Keratinocyte (primary cell): Measurements from ENCODE around the gene STK24. TPM values are rescaled to one million over a fixed set of nuclear protein-coding genes. Genes with fewer than 3 reads are reported as not detected.

Experiments used
- DNase-seq: peaks from one replicate; pipeline ENCODE4 v3.0.0-alpha.2; 2011; ENCODE audit warnings: low read depth, missing footprints, low spot score
- FAIRE-seq: peaks from 2 replicates; lab custom pipeline; 2011; peaks lifted over from hg19 to GRCh38; lab: Jason Lieb, UNC
- H2AFZ ChIP-seq: 2 replicates; pipeline ENCODE4 v1.6.0; 2012; ENCODE audit warnings: low read length, control low read depth, inconsistent platforms; ENCODE audit not compliant: control insufficient read depth
- H3K27ac ChIP-seq: 2 replicates; pipeline ENCODE4 v1.5.1; 2011; ENCODE audit warnings: low read length; ENCODE audit not compliant: control insufficient read depth, insufficient read depth
- H3K27me3 ChIP-seq: 3 replicates; pipeline ENCODE4 v1.6.0; 2011; ENCODE audit warnings: low read length; ENCODE audit not compliant: control insufficient read depth, insufficient read depth; ENCODE audit errors: extremely low read depth
- H3K36me3 ChIP-seq, 2 experiments: 2 replicates in 1 of 2; 3 replicates in 1 of 2; pipeline ENCODE4 v1.5.1; 2011; ENCODE audit warnings: low read length in 2 of 2, mild to moderate bottlenecking in 1 of 2; ENCODE audit not compliant: control insufficient read depth in 2 of 2, insufficient read depth in 2 of 2; ENCODE audit errors: extremely low read depth in 1 of 2
- H3K4me1 ChIP-seq: 3 replicates; pipeline ENCODE4 v1.5.1; 2011; ENCODE audit warnings: low read length; ENCODE audit not compliant: control insufficient read depth, insufficient read depth; ENCODE audit errors: extremely low read depth
- H3K4me2 ChIP-seq: 3 replicates; pipeline ENCODE4 v1.6.0; 2011; ENCODE audit warnings: low read depth, low read length; ENCODE audit not compliant: control insufficient read depth, insufficient read depth; ENCODE audit errors: extremely low read depth
- H3K4me3 ChIP-seq, 3 experiments: fragments of 200-600 bp in 1 of 3; sonication (generic) in 1 of 3; 2 replicates in 2 of 3; 3 replicates in 1 of 3; pipeline ENCODE4 v1.5.1; 2011 to 2016; ENCODE audit warnings: low read length in 3 of 3, mild to moderate bottlenecking in 3 of 3, control low read depth in 2 of 3, inconsistent platforms in 1 of 3, low read depth in 1 of 3, mixed read lengths in 1 of 3, mixed run types in 1 of 3, moderate library complexity in 1 of 3; ENCODE audit not compliant: control insufficient read depth in 2 of 3, insufficient read depth in 2 of 3; ENCODE audit errors: extremely low read depth in 1 of 3
- H3K79me2 ChIP-seq: 2 replicates; pipeline ENCODE4 v1.6.0; 2012; ENCODE audit warnings: low read length; ENCODE audit not compliant: control insufficient read depth, insufficient read depth
- H3K9ac ChIP-seq: 3 replicates; pipeline ENCODE4 v1.6.0; 2011; ENCODE audit warnings: low read length; ENCODE audit not compliant: control insufficient read depth, insufficient read depth; ENCODE audit errors: extremely low read depth
- H3K9me1 ChIP-seq: 3 replicates; pipeline ENCODE4 v1.6.0; 2011; ENCODE audit warnings: low read length; ENCODE audit not compliant: control insufficient read depth, insufficient read depth; ENCODE audit errors: extremely low read depth
- H3K9me3 ChIP-seq: 2 replicates; pipeline ENCODE4 v1.5.1; 2012; ENCODE audit warnings: low read depth, low read length; ENCODE audit not compliant: control insufficient read depth
- H4K20me1 ChIP-seq: 3 replicates; pipeline ENCODE4 v1.6.0; 2011; ENCODE audit warnings: low read length; ENCODE audit not compliant: control insufficient read depth, insufficient read depth; ENCODE audit errors: extremely low read depth
- EZH2 ChIP-seq: IDR thresholded peaks from one replicate; pipeline ENCODE4 v1.6.1; 2012; ENCODE audit warnings: inconsistent platforms, mild to moderate bottlenecking, low read length, moderate library complexity
- dilution Hi-C: fragments of 300-500 bp; cut with MboI; formaldehyde crosslinking; loops from one replicate; pipeline ENCODE4 v1.7.0; 2020; ENCODE audit warnings: low sequenced_read_pairs; ENCODE audit not compliant: extremely low pct_ligation_motif_present
- polyA plus RNA-seq, 5 experiments: library from polyadenylated mRNA; depleted of rRNA in 3 of 5; stranded (reverse) in 3 of 5; stranded (forward) in 1 of 5; unstranded in 1 of 5; fragments of >200 nt; gene quantifications; 1 replicate in 1 of 5; 2 replicates in 3 of 5; 3 replicates in 1 of 5; pipeline versions ENCODE4 v1.2.1 to v1.2.3, GENCODE V29; 2011 to 2012; ENCODE audit warnings: missing spikeins in 2 of 5, low read depth in 1 of 5, low replicate concordance in 1 of 5
- TF ChIP-seq, protein P1 (sequence below), 3 experiments: IDR thresholded peaks in 1 of 3; conservative IDR thresholded peaks in 1 of 3; optimal IDR thresholded peaks in 1 of 3; 2 replicates in 2 of 3; 3 replicates in 1 of 3; pipeline versions ENCODE3 to v1.5.1; 2011; ENCODE audit warnings: low read length in 3 of 3, mild to moderate bottlenecking in 3 of 3, moderate library complexity in 2 of 3, control low read depth in 1 of 3, inconsistent platforms in 1 of 3; ENCODE audit not compliant: insufficient read depth in 2 of 3; ENCODE audit errors: extremely low read depth in 1 of 3

Gene STK24
- polyA plus RNA-seq, 1 donor (not counting 4 experiments of a cell fraction or from before 2014, with no cell fraction given) = 81.6 TPM

DNA sequence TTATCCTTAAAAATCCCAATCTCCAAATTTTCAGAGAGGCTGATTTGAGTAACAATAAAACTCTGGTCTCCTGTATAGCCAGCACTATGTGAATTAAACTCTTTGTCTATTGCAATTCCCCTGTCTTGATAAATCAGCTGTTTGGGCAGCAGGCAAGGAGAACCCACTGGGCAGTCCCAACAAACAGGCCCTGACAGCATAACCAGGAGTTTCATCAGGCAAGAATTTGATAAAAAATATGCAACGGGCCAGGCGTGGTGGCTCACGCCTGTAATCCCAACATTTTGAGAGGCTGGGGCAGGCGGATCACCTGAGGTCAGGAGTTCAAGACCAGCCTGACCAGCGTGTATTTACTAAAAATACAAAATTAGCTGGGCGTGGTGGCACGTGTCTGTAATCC, 42.1 kb downstream of the STK24 start:
- peaks cover 2 to 10% of the 10 kb centered on the region in 2 experiments for H3K36me3 ChIP-seq
- dilution Hi-C loops = no loop called here
- no peaks in the 10 kb centered on the region for H3K9me3 ChIP-seq
- H3K4me1 ChIP-seq = peaks cover 38% of the 10 kb centered on the region
- H3K27ac ChIP-seq = peak overlapping the region; percentile 22
- H4K20me1 ChIP-seq = peaks cover 21% of the 10 kb centered on the region
- H2AFZ ChIP-seq = no peak overlapping the region
- no peaks in the 10 kb centered on the region for H3K27me3 ChIP-seq
- TF ChIP-seq, protein P1, sequence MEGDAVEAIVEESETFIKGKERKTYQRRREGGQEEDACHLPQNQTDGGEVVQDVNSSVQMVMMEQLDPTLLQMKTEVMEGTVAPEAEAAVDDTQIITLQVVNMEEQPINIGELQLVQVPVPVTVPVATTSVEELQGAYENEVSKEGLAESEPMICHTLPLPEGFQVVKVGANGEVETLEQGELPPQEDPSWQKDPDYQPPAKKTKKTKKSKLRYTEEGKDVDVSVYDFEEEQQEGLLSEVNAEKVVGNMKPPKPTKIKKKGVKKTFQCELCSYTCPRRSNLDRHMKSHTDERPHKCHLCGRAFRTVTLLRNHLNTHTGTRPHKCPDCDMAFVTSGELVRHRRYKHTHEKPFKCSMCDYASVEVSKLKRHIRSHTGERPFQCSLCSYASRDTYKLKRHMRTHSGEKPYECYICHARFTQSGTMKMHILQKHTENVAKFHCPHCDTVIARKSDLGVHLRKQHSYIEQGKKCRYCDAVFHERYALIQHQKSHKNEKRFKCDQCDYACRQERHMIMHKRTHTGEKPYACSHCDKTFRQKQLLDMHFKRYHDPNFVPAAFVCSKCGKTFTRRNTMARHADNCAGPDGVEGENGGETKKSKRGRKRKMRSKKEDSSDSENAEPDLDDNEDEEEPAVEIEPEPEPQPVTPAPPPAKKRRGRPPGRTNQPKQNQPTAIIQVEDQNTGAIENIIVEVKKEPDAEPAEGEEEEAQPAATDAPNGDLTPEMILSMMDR (optimal IDR thresholded peaks at IDR 0.05 in 1 of 3, IDR thresholded peaks at IDR 0.05 in 1 of 3, conservative IDR thresholded peaks at IDR 0.05 in 1 of 3; ENCODE audit: extremely low read depth in 1 of 3, insufficient read depth in 2 of 3, low read length in 3 of 3) = no peak
- no peak for TF ChIP-seq EZH2
- peaks cover 95% of the 10 kb centered on the region for H3K79me2 ChIP-seq
- no peaks in the 10 kb centered on the region for H3K9me1 ChIP-seq
- no peak overlapping the region for H3K9ac ChIP-seq
- DNase-seq (no peak), FAIRE-seq (peak; percentile 58)
- no peak overlapping the region for H3K4me3 ChIP-seq
- peak overlapping the region; percentile 46 for H3K4me2 ChIP-seq

DNA sequence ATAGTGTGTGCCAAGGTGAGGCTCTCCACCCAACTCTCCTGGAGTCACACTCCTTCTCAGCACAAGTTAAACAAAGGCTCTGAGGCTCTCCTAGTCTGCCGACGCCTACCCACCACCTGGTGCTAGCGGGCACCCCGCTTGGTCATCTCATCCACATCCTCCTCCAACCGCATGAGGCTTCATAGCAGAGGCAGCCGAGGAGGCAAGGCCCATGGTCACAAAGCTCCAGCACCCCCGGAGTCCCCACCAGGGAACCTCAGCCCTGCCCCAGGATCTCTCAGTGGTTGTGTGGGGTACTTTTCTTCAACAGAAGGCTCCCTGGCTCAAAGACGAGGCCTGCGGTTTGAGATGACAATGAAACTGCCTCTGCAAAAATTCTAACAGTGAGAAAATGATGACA, 43.0 kb downstream of the STK24 start:
- no peak for DNase-seq
- no peak overlapping the region for H3K27ac ChIP-seq
- H3K9me1 ChIP-seq = no peaks in the 10 kb centered on the region
- peaks cover 95% of the 10 kb centered on the region for H3K79me2 ChIP-seq
- peaks cover 0 to 9% of the 10 kb centered on the region in 2 experiments for H3K36me3 ChIP-seq
- H3K9ac ChIP-seq = no peak overlapping the region
- H3K4me3 ChIP-seq = no peak overlapping the region
- no peak for TF ChIP-seq EZH2
- TF ChIP-seq, protein P1 (optimal IDR thresholded peaks at IDR 0.05 in 1 of 3, IDR thresholded peaks at IDR 0.05 in 1 of 3, conservative IDR thresholded peaks at IDR 0.05 in 1 of 3; ENCODE audit: extremely low read depth in 1 of 3, insufficient read depth in 2 of 3, low read length in 3 of 3) = no peak
- H3K9me3 ChIP-seq = no peaks in the 10 kb centered on the region
- no peak overlapping the region for H2AFZ ChIP-seq
- FAIRE-seq = no peak
- peaks cover 27% of the 10 kb centered on the region for H4K20me1 ChIP-seq
- no peaks in the 10 kb centered on the region for H3K27me3 ChIP-seq
- H3K4me1 ChIP-seq = peaks cover 36% of the 10 kb centered on the region
- dilution Hi-C loops = no loop called here
- H3K4me2 ChIP-seq = no peak overlapping the region
